SK-N-MC (cell line): ENCODE data around the gene TRAPPC2L.

Experiments used
- EZH2 ChIP-seq: fragments of 200-600 bp; sonication (generic); IDR thresholded peaks from one replicate; pipeline ENCODE4 v1.6.1; 2017; ENCODE audit warnings: antibody characterized with exemption
- FOXP2 ChIP-seq: optimal IDR thresholded peaks from 2 replicates; pipeline ENCODE3; 2011; ENCODE audit warnings: mild to moderate bottlenecking, moderate library complexity; ENCODE audit not compliant: insufficient read depth; ENCODE audit errors: extremely low read length, control extremely low read depth
- POLR2AphosphoS5 ChIP-seq: IDR thresholded peaks from 2 replicates; pipeline ENCODE4 v1.6.1; 2012; ENCODE audit warnings: mild to moderate bottlenecking, low read depth, low read length, borderline replicate concordance

DNA sequence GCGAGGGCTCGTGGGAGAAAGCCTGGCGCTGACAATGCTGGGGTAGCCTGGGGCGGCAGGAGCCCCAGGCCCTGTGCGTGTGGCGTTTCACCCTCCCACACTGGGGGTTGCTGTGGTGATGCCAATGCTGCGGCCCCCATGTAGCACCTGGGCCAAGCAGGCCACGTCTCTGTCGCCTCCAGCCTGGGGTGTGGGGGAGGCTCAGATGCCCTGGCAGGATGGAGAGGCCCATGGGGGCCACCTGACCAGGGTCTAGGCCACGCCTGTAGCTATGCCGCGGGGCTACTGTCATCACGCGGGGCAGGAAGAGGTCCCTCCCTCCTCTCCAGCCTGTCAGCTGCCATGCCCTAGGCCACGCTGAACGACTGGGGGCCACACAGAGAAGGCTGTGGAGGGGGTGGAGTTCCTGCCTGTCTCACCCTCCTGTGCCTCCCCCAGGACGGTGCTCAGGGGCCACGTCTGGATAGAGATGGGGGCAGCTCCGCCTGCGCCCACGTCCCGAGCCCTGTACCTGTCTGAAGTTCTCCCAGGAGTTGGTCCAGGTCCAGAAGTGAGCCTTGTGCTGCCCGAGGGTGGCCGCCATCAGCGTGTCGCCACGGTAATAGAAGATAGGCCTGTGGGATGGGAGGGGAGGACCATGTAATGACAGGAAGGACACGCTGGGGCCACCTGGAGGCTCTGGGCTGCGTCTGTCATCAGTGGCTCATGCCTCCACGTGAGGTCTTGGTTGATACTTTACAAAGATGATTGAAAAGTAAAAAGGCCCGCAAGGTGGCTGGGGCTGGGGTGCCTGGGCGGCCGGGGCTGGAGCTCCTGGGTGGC, 32.5 kb upstream of the TRAPPC2L start:
- TF ChIP-seq POLR2AphosphoS5 (no peak), EZH2 (no peak), FOXP2 (no peak)
